A549 (cell line): ENCODE data around the gene SP2.

ENCODE experiments used
- BHLHE40 ChIP-seq: IDR thresholded peaks from 2 replicates; pipeline ENCODE4 v1.6.1; 2012; ENCODE audit warnings: low read depth, low read length, inconsistent platforms
- CBX2 ChIP-seq: fragments of 200-600 bp; sonication (generic); IDR thresholded peaks from 2 replicates; pipeline ENCODE4 v1.6.1; 2016; ENCODE audit warnings: low read depth, mild to moderate bottlenecking, borderline replicate concordance
- CTCF ChIP-seq: fragments of >200 bp; sonication (Bioruptor Twin); formaldehyde crosslinking; IDR thresholded peaks from 3 replicates; pipeline ENCODE4 v1.5.1; 2016
- ESRRA ChIP-seq: fragments of 150-350 bp; IDR thresholded peaks from 2 replicates; pipeline ENCODE4 v1.6.1; 2014; ENCODE audit warnings: mild to moderate bottlenecking, low read length, borderline replicate concordance
- GATA3 ChIP-seq: IDR thresholded peaks from 2 replicates; pipeline ENCODE4 v1.6.1; 2012; ENCODE audit warnings: borderline replicate concordance
- MAX ChIP-seq: IDR thresholded peaks from 2 replicates; pipeline ENCODE4 v1.6.1; 2012
- MYC ChIP-seq: IDR thresholded peaks from 2 replicates; pipeline ENCODE4 v1.6.1; 2012; ENCODE audit warnings: mild to moderate bottlenecking, inconsistent platforms, low read length, improper control_type of control experiment, borderline replicate concordance
- NR3C1 ChIP-seq: fragments of >200 bp; sonication (Bioruptor Twin); formaldehyde crosslinking; IDR thresholded peaks from 3 replicates; pipeline ENCODE4 v1.6.1; 2017
- PHF8 ChIP-seq: fragments of 200-600 bp; sonication (generic); IDR thresholded peaks from 2 replicates; pipeline ENCODE4 v1.6.1; 2016; ENCODE audit warnings: low read depth, mild to moderate bottlenecking, antibody characterized with exemption, moderate library complexity, borderline replicate concordance
- POLR2A ChIP-seq: IDR thresholded peaks from 2 replicates; pipeline ENCODE4 v1.6.1; 2012; ENCODE audit warnings: mild to moderate bottlenecking, low read length
- RFX5 ChIP-seq: fragments of 450-650 bp; IDR thresholded peaks from 2 replicates; pipeline ENCODE4 v1.7.1; 2014; ENCODE audit warnings: antibody characterized with exemption, mild to moderate bottlenecking, moderate library complexity
- TF ChIP-seq, protein P1 (sequence below): IDR thresholded peaks from 2 replicates; pipeline ENCODE4 v1.6.1; 2012; ENCODE audit warnings: low read depth, borderline replicate concordance

DNA sequence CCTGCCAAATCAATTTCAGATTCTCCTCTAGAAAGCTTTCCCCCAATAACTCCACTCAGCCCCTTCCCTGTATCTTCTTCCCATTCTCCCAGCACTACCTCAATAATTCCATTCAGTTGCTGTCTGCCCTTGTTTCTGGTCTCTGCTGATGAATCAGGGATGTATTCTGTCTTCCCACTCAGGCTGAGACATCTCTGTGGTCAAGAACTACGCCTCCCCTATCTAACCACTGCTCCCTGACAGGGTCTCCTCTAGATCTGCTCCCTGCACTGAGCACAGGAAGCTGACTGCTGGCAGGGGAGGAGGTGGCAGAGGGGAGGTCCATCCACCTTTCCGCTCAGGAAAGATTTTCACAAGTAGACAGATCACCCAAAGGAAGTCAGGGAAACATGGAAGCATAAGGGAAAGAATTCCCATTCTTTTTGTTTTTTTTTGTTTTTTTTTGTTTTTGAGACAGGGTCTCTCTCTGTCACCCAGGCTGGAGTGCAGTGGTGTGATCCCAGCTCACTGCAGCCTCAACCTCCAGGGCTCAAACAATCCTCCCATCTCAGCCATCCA is 16.9 kb upstream of the SP2 start:
- TF ChIP-seq CTCF (no peak), GATA3 (no peak), MAX (no peak), POLR2A (no peak), MYC (no peak), NR3C1 (no peak), ESRRA (no peak), PHF8 (no peak), CBX2 (no peak), RFX5 (no peak), BHLHE40 (no peak)
- TF ChIP-seq, protein P1, sequence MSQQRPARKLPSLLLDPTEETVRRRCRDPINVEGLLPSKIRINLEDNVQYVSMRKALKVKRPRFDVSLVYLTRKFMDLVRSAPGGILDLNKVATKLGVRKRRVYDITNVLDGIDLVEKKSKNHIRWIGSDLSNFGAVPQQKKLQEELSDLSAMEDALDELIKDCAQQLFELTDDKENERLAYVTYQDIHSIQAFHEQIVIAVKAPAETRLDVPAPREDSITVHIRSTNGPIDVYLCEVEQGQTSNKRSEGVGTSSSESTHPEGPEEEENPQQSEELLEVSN: no peak
